ENCODE data around the gene MSANTD7. TPM values are rescaled to one million over a fixed set of nuclear protein-coding genes. Genes with fewer than 3 reads are reported as not detected.

Gene MSANTD7
- total and polyA plus RNA-seq, 8 donors: under 0.01 to 84.8 (median 8.0) TPM

GRCh38 chr10:14833106-14833505 lies 5.0 kb upstream of the MSANTD7 start:
- TF ChIP-seq POLR2A (IDR thresholded peaks at IDR 0.05) (no peak), CTCF (IDR thresholded peaks at IDR 0.05) (no peak), EP300 (IDR thresholded peaks at IDR 0.05) (no peak), POLR2AphosphoS5 (IDR thresholded peaks at IDR 0.05) (no peak)
- Histone ChIP-seq H3K36me3 (no peaks in the 10 kb centered on the region), H3K27me3 (no peaks in the 10 kb centered on the region), H3K9me3 (no peaks in the 10 kb centered on the region), H3K27ac (no peak overlapping the region), H3K4me1 (peaks cover 7 to 17% (median 11%) of the 10 kb centered on the region in 4 donors), H3K4me3 (no peak overlapping the region)
- WGBS, 5 donors: 78 to 86% (median 85%) methylated on average over 3 of the region's 3 CpGs
- intact Hi-C loops (cut with DNase I; ENCODE audit: low total_unique reads): loop anchor here (10.0 kb wide), 1 partner anchor 238 kb away; no protein-coding TSS in a partner anchor
- no peak for DNase-seq

- no peaks in the 10 kb centered on the region for H3K27me3 ChIP-seq
- H3K36me3 ChIP-seq: peaks cover under 1 to 10% (median 7%) of the 10 kb centered on the region in 4 donors
- peaks cover 7 to 30% (median 23%) of the 10 kb centered on the region in 4 donors for H3K4me1 ChIP-seq
- 95 to 99% (median 98%) methylated on average over 2 of the region's 2 CpGs for WGBS, 5 donors
- TF ChIP-seq POLR2AphosphoS5 (IDR thresholded peaks at IDR 0.05): no peak
- TF ChIP-seq POLR2A (IDR thresholded peaks at IDR 0.05): no peak
- TF ChIP-seq CTCF (IDR thresholded peaks at IDR 0.05): no peak
- TF ChIP-seq EP300 (IDR thresholded peaks at IDR 0.05): no peak
- intact Hi-C loops (cut with DNase I; ENCODE audit: low total_unique reads): loop anchor here (10.0 kb wide), 1 partner anchor 241 kb away; no protein-coding TSS in a partner anchor
- peak overlapping the region in 3 of 5 donors; percentile 97 to 98 (median 98) for H3K27ac ChIP-seq
- H3K4me3 ChIP-seq: no peak overlapping the region
- H3K9me3 ChIP-seq: no peaks in the 10 kb centered on the region
- DNase-seq: no peak
Measured at GRCh38 chr10:14836208-14836607, 1.9 kb upstream of the MSANTD7 start.

GRCh38 chr10:14837003-14837756 lies 926 bp upstream of the MSANTD7 start:
- 14 to 18% (median 15%) methylated on average over 14 of the region's 14 CpGs for WGBS, 5 donors
- TF ChIP-seq EP300 (IDR thresholded peaks at IDR 0.05): no peak
- no peak for TF ChIP-seq POLR2AphosphoS5 (IDR thresholded peaks at IDR 0.05)
- no peak for TF ChIP-seq POLR2A (IDR thresholded peaks at IDR 0.05)
- no peak for TF ChIP-seq CTCF (IDR thresholded peaks at IDR 0.05)
- intact Hi-C loops (cut with DNase I; ENCODE audit: low total_unique reads): loop anchor here (10.0 kb wide), 1 partner anchor 242 kb away; no protein-coding TSS in a partner anchor

GRCh38 chr10:14838582-14839304 lies 637 bp downstream of the MSANTD7 start:
- no peak for TF ChIP-seq POLR2A (IDR thresholded peaks at IDR 0.05)
- no peak for TF ChIP-seq POLR2AphosphoS5 (IDR thresholded peaks at IDR 0.05)
- no peak for TF ChIP-seq EP300 (IDR thresholded peaks at IDR 0.05)
- TF ChIP-seq CTCF (IDR thresholded peaks at IDR 0.05): no peak
- Histone ChIP-seq H3K4me1 (peaks cover 7 to 30% (median 23%) of the 10 kb centered on the region in 4 donors), H3K27ac (peak overlapping the region; percentile 95 to 98 (median 97)), H3K36me3 (peaks cover 25 to 36% (median 32%) of the 10 kb centered on the region in 4 donors), H3K9me3 (no peaks in the 10 kb centered on the region), H3K27me3 (no peaks in the 10 kb centered on the region), H3K4me3 (peak overlapping the region; percentile 76 to 96 (median 94))
- peak; percentile 30 to 83 for DNase-seq
- WGBS, 5 donors: 0 to 1% (median 1%) methylated on average over 13 to 60 of the region's 60 CpGs
- intact Hi-C loops (cut with DNase I; ENCODE audit: low total_unique reads): loop anchor here (10.0 kb wide), 1 partner anchor 244 kb away; no protein-coding TSS in a partner anchor

More at GRCh38 chr10:14837003-14837756, 926 bp upstream of the MSANTD7 start:
- Histone ChIP-seq H3K27ac (peak overlapping the region; percentile 95 to 99 (median 98)), H3K4me3 (peak overlapping the region; percentile 76 to 96 (median 94)), H3K9me3 (no peaks in the 10 kb centered on the region), H3K4me1 (peaks cover 7 to 30% (median 23%) of the 10 kb centered on the region in 4 donors), H3K27me3 (no peaks in the 10 kb centered on the region), H3K36me3 (peaks cover 10 to 20% (median 16%) of the 10 kb centered on the region in 4 donors)
- peak in 1 of 2 donors; percentile 75 for DNase-seq

Data from stomach (tissue), 9 donors.